CD4-positive, alpha-beta T cell treated with Interferon alpha-2 for 1 hour (primary cell): ENCODE data around the gene MIP.
"Not testable (repeated sequence)": the region's sequence is repeated elsewhere in the genome, so short reads cannot be mapped to it uniquely, and the experiment has no call there.

ENCODE experiments used
- DNase-seq, 2 donors: peaks; one replicate each; pipeline ENCODE4 v3.0.0-alpha.2; 2020 to 2022

MIP gene

DNA sequence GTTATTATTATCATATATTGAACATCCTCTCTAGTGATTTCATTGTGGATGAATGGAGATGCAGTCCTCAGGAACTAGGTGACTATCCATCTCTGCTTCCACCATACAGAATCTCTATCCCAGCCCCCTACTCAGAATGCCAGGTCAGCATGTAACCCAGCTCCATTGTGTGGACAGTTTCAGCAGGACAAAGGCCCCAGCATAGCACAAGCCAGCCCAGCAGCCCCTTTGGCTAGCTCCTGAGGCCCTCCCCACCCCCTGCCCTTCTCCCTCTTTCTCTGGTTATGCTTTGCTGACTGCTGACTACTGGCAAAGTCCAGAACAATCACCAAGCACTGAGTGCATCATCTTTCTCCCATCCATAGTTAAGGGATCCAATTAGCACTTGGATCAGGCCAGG, 8.1 kb upstream of the MIP start:
- DNase-seq: no peak

DNA sequence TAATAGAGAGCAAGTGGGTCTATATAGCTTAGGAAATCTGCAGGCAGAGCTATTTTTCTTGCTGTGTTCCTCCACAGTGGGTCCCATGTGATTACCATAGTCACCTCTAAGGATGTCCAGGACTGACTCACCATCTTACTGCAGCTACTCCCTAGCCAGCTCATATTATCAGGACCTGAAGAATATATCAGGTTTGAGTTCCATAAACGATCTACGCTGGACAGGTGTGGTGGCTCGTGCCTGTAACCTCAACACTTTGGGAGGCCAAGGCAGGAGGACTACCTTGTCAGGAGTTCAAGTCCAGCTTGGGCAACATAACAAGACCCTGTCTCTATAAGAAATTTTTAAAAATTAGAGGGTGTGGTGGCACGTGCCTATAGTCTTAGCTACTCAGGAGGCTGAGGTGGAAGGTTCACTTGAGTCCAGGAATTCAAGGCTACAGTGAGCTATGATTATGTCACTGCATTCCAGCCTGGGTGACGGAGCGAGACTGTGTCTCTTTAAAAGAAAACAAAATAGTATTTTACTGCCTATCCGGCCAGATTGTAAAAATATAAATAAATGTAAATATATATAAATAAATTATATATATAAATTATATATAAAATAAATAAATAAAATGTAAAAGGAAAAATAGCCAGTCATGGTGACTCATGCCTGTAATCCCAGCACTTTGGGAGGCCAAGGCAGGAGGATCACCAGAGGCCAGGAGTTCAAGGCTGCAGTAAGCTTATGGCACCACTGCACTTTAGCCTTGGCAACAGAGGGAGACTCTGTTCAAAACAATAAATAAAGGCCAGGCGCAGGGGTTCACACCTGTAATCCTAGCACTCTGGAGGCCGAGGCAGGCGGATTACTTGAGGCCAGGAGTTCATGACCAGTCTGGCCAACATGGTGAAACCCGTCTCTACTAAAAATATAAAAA, 7.0 kb upstream of the MIP start:
- no peak for DNase-seq

DNA sequence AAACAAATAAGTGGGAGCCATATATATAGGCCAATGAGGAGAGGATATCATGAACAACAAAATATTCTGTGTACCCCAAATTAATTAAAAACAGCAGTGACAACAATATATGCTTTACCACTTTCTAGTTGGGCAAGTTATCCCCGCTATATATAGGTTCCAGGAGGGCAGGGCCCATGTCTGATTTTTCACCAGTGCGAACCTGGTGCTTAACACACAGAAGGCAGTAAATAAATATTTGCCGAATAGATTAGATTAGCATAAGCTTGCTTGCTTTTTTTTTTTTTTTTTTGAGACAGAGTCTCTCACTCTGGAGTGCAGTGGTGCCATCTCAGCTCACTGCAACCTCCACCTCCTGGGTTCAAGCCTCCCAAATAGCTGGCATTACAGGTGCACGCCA, 3.4 kb upstream of the MIP start:
- DNase-seq: no peak

- no peak for DNase-seq
Measured at GRCh38 chr12:56451147-56451546, 3.3 kb downstream of the MIP start.

GRCh38 chr12:56450241-56450640, 4.2 kb downstream of the MIP start:
- no peak for DNase-seq

- DNase-seq: no peak
Measured at GRCh38 chr12:56449622-56449984, 4.9 kb downstream of the MIP start.

DNA sequence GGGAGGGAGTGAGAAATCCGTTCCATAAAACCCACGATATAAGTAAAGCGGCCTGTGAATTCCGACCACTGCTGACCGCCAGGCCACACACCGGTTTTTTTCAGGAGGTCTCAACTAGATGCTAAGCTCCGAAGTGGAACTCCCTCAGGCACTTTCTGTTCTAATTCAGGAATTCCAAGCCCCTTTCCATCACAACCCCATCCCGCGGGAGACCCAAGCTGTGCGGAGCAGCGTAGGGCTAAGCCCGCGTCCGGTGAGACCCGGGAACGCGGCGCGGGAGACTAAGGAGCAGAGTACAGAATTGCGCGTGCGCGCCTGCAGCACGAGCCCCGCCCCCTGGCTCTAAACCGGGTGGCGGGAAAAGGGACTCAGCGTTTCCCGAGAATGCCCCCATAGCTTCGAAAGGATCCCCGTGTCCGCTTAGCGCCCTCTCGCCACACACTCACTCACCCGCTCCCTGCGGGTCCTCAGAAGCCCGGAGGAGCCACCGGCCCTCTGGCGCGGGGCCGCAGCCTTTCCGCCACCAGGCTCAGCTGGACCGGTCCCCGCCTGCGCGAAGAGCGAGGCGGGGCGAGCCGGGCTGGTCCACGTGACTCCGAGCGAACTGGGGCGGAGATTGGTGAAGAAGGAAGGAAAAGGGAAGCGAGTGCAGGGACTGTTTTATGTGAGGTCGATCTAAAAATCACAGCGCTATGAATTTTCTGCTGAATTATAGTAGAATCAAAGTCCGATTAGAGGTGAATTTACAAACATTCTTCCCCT, 5.4 kb downstream of the MIP start, which contains the start of gene TIMELESS:
TIMELESS (minus strand) TSS at position 567 of the 762 bp plus-strand sequence. CDS start 15,256 bp downstream, outside the sequence.
- peak; percentile 84 to 87 for DNase-seq

DNA sequence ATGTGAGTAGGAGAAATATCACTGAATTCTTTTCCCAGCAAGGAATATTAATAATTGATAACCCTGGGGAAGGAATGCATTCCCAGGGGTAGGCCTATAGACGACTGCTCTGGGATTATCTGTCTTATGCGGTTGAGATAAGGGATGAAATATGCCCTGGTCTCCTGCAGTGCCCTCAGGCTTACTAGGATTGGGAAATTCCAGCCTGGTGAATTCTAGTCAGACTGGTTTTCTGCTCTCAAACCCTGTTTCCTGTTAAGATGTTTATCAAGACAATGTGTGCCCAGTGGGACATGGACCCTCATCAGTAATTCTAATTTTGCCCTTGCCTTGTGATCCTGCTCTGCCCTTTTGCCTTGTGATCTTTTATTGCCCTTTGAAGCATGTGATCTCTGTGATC, 11.2 kb downstream of the MIP start:
- DNase-seq: not testable (repeated sequence)

DNA sequence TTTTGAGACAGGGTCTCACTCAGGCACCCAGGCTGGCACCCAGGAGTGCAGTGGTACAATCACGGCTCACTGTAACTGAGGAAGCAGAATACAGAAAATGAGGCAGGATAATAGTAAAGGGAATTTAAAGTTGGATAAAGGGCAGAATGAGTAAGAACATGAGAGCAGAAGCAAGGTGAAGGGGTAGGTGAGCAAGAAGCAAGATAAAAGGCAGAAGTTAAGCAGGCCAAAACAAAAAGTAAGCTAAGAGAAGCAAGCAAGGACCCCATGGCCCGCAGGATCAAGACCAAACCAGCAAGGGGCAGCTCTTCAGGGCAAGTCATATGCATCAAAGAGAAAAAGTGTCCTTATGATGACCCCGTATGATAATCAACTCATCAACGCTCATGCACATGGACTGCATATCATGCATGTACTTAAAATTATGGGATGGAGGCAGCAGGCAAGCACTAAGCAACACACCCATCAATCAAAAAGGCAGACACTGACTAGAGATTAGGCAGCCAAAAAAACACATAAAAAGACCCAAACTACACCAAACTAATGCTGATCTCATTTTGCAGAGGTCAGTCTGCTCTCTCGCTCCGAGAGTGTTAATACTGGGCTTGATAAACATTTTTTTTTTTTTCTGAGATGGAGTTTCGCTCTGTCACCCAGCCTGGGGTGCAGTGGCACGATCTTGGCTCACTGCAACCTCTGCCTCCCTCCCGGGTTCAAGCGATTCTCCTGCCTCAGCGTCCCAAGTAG, 16.9 kb downstream of the MIP start:
- DNase-seq: no peak

DNA sequence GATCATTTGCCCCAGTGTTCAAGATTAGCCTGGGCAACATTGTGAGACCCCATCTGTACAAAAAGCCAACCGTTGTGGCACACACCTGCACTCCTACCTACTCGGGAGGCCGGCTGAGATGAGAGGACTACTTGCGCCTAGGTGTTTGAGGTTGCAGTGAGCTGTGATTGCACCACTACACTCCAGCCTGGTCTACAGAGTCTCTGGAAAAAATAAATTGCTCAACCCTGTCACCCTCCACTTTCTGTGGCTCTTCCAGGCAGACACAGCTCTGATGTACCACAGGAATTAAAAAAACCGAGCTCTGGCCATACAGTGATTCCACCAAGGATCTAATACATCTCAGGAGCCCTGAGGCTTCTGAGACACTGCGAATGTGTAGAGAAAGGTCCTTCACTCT, 19.6 kb downstream of the MIP start:
- DNase-seq: no peak

DNA sequence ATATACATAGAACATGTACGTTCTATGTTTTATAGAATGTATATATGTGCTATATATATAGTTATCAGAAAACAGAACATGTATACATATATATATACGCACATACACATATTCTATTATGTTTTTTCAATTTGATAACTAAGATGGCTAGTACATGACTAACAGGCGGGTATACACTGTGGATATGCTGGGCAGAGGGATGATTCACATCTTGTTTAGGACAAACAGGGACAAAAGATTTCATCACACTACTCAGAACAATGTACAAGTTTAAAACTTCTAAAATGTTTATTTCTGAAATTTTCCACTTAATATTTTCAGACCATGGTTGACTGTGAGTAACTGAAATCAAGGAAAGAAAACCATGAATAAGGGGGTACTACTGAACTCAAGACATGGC, 22.6 kb downstream of the MIP start:
- DNase-seq: no peak

DNA sequence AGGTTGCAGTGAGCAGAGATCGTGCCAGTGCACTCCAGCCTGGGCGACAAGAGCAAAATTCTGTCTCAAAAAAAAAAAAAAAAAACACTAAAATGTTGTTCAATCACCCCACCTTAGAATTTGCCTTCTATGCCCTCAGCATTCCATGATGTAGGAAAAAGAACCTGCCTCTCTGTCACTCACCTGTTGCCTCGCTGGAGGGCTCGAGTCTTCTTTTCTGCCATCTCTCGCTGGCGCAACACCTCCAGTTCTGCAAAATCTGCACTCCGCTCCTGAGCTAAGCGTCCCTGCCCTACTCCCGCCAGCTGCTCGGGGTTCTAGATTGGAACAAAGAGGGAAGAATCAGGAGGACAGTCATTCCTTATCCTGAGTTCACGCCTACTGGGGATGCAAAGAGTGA, 23.2 kb downstream of the MIP start:
- no peak for DNase-seq

DNA sequence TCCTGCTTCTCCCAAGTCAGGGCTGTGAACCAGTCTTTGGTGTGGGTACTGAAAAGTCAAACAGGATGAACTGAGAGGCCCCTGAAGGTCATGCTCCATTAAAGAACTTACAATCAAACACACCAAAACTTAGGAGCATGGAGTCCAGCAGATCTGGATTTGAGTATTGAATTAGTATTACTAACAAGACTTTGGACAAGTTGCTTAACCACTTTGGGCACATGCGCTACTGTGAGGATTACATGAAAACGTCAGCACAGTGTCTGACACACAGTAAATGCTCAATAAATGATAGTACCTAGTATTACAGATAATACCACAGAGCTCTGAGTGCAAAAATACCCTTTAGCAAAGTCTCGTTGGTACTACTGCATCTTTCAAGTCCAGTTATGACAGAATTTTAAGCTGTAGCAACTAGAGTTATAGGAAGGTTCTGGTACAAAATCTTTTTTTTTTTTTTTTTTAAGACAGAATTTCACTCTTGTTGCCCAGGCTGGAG, 28.5 kb downstream of the MIP start:
- DNase-seq: no peak

DNA sequence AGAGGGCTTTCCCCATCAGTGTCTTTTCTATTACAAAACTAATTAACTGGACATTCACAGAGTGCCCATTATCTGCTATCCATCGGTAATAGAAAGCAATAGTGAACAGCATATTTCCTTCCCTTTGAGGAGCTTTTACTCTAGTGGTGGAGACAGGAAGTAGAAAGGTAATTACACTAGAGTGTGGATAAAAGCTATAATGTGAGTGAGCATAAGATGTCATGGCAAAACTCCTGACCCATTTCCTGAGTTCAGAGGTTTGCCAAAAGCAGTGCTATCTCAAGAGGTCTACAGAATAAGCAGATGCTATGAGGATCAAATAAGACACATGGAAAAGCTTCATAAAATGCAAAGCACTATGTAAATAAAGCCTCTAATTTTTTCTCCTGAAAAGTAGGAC, 29.3 kb downstream of the MIP start:
- no peak for DNase-seq

DNA sequence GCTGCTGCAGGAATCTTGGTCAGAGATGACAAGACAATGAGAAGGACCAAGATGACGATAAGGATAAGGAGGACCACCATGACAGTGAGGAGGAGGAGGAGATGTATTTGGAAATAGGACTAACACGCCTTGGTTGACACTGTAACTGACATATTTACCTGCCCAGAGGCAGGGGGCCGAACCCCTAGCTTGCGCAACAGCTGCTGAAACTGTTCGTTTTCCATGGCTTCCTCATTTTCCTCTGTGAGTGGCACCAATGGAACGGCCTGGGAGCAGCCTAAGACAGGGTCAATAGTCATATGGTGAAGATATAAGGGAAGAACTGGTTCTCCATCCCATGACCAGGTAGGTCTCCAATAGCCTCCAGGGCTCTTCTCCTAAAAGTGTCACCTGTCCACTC, 34.0 kb downstream of the MIP start:
- DNase-seq: no peak

DNA sequence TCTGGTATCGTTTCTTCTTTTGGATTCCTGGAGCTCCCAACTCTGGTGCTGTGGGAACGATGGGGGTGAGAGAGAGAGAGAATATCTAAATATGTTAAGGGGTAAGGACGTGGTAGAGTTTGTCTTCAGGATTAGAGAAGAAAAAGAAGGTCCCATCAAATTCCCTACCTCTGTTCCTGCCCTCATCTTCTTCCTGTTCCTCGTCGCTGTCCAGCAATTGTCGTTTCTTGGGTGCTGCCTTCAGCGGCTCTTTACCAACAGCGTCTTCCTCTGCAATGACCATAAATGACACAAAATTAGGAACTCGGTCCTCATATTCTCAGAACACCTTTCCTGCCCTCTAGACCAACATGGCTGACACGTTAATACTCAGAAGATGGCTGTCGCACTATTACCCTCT, 36.7 kb downstream of the MIP start:
- no peak for DNase-seq

- DNase-seq: no peak
Measured at GRCh38 chr12:56414401-56414800, 40.1 kb downstream of the MIP start.

- no peak for DNase-seq
Measured at GRCh38 chr12:56413392-56413791, 41.1 kb downstream of the MIP start.

DNA sequence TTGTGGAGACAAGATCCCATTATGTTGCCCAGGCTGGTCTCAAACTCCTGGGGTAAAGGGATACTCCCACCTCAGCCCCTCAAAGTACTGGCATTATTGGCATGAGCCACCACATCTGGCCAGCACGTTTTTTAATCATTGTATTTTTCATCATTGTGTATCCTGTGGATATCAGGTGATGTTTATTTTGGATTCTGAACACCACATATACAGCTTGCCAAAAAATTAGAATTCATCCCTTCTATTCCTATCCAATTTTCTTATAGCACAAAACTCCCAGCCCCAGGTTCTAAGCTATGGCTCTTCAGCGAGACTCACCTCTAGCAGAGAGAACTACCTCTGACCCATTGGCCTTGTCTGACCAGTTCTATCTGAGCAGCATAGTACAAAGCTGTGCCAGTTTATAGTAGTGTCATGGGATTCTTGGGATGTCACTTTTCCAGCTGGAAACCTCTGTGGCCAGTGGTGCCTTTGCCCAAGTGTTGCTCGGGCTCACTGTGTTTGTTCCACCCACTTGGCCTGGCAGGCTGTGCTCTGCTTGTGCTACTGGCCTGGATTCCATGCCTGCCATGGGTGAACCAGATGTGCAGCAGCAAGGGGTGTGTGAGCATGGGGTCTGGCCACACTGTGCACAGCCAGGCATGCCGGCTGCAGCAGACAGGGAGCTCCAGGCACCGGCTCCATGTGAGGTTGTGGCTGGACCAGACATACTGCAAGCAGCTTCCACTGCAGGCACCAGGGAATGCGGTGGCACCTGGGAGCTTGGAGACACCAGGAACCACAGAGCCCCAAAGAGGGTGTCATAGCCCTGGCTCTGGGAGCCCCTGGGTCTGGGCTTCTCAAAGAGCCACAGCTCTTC, 42.4 kb downstream of the MIP start:
- no peak for DNase-seq

DNA sequence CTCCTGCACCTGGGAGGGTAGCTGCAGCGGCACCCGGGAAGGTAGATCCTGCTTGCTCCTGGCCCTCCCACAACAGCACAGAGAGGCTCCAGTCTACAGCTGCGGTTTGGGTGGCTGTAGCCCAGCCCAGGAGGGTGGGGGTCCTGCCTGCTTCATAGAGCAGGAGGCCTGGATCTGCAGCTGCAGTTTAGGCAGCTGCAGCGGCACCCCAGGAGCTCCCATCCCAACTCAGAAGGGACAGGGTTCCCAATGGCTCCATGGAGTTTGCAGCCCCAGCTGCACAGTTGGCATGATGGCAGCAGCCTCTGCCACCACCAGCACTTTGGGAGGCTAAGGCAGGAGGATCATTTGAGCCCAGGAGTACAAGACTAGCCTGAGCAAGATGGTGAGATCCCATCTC, 43.7 kb downstream of the MIP start:
- no peak for DNase-seq

GRCh38 chr12:56408799-56409417, 45.5 kb downstream of the MIP start:
- DNase-seq: no peak

DNA sequence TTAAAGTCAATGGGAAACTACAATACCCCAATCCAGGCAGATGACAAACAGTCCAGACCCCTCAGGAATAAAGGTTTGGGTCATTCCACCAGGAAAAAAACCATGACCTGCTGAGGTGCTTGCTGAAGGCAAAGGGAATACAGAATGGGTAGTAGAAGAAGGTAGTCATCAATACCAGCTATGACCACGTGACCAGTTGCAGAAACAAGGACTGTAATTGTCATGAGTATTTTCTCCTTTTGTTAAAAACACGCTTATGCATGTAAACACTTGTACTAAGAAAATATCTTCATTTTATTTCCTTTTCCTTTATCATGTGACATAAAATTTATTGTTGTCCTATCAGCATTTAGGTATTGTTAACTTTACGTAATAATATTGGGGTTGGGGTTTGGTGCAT, 50.2 kb downstream of the MIP start:
- DNase-seq: not testable (repeated sequence)
